GM03348 (cell line): ENCODE measurements around the gene SFI1.
"Not testable (repeated sequence)": the region's sequence is repeated elsewhere in the genome, so short reads cannot be mapped to it uniquely, and the experiment has no call there.

ENCODE experiments used
- DNase-seq: peaks from one replicate; pipeline ENCODE4 v3.0.0; 2012; ENCODE audit warnings: low spot score

SFI1 gene

DNA sequence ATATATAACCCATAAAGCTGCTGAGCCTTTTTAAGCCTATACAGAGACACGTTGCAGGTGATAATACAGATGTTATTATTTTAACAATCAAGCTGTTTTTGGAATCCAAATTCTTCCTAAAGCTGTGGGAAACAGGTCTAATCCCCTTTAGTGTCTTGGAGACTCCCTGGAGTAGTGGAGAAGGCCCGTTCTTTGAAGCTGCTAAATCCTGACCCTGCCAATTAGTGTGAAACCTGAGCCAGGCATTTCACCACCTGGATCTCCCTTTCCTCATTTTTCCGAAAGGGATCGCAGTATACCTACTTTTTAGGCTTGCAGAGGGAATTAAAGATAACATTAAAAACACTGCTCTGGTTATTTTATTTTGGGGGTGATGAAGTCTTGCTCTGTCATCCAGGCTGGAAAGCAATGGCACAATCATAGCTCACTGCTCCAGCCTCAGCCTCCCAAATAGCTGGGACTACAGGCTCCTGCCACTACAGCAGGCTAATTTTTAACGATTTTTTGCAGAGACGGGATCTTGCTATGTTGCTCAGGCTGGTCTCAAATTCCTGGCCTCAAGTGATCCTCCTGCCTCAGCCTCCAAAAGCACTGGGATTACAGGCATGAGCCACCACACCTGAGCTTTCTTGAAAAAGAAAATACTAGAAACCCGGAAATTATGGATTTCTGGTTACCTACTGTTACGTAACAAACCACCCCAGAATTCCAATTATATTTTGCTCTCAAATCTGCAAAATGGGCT is 4.9 kb upstream of the SFI1 start:
- DNase-seq, result no peak

DNA sequence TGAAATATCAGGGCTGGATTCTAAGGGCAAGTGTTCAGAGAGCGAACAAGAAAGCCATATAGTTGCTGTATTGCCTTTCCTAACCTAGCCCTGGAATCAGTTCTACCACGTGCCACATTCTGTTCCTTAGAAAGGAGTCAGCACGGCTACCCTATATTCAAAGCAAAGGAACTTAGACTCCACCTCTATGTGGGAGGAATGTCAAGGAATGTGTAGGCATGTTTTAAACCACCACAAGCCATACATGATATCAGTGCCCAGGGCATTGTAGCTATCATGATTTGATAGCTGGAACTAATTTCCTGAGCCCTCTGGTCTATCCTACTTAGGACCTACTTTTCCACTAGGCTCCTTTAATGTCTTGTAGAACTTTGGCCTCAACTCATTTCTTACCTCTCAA is 4.2 kb upstream of the SFI1 start:
- DNase-seq, result no peak

DNA sequence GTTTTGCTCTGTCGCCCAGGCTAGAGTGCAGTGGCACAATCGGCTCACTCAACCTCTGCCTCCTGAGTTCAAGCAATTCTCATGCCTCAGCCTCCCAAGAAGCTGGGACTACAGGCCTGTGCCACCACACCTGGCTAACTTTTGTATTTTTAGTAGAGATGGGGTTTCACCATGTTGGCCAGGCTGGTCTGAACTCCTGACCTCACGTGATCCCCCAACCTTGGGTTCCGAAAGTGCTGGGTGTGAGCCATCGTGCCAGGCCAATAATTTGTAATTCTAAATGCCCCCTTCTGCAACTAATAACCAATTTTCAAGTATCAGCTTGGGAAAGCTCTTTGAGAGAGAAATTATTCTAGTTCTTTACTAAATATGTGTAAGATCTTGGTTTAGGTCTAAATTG is 3.0 kb upstream of the SFI1 start:
- not testable (repeated sequence) for DNase-seq

DNA sequence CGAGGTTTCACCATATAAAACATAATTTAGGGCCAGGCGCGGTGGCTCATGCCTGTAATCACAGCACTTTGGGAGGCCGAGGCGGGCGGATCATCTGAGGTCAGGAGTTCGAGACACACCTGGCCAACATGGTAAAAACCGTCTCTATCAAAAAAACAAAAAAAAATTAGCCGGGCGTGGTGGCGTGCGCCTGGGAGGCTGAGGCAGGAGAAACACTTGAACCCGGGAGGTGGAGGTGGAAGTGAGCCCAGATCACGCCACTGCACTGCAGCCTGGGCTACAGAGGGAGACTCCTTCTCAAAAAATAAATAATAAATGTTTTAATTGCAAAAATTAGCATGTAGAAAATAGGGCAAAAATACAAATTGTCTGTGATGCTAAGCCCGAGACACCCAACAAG is 993 bp upstream of the SFI1 start:
- DNase-seq, result no peak

DNA sequence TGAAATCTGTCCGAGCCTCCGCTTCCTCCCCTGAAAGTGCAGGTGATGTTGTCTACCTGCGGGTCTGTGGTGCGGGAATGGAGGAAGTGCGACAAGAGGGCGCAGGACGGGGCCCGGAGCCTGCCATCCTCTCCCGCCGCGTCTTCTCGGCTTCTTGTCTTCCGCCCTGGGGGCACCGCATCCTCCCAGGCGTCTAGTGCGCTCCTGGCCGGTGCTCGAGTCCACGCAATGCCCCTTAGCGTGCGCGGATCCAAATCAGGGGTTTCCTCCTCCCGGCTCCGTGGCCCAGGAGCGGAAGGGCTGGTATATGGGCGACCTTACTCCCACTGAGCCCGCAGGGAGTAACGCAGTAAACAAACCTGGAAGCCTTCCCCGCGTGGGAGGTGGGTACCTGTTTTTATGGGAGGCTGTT is 405 bp downstream of the SFI1 start:
- DNase-seq, result peak; percentile 49

DNA sequence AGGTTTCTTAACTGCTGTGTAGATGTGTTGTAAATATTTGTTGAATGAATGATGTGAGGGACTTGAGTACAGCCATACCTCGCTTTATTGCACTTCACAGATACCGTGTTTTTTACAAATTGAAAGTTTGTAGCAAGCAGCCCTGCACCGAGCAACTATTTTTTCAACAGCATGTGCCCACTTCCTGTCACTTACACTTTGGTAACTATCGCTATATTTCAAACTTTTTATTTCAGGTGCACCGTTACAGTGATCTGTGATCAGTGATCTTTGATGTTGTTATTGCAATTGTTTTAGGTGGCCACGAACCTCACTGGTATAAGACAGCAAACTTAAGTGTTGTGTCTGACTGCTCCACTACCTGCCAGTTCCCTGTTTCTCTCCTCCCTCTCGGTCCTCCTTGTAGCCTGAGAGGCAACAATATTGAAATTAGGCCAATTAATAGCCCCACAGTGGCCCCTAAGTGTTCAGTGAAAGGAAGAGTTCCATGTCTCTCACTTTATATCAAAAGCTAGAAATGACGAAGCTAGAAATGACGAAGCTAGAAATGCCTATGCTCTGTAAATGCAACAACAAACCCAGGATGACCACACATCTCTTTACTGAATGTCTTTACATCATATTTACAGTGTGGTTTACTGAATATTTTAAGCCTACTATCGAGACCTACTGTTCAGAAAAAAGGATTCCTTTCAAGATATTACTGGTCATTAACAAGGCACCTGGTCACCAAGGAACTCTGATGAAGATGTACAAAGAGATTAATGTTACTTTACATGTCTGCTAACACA is 1.0 kb downstream of the SFI1 start:
- DNase-seq, result no peak

DNA sequence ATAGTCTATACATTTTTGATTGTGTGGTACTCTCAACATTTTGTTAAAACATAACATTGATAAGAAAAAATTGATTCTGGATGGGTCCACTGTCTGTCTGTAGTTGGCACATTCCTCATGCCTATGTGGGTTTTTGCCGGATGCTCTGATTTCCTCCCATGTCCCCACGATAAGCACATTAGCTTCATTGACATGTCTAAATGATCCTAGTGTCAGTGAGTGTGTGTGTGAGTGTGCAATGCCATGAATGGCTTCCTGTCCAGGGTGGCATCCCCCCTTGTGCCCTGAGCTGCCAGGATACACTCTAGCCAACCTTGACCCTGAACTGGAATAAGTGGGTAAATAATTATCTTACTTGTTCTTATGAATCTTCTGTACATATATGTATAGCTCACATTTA is 5.4 kb downstream of the SFI1 start:
- no peak for DNase-seq

DNA sequence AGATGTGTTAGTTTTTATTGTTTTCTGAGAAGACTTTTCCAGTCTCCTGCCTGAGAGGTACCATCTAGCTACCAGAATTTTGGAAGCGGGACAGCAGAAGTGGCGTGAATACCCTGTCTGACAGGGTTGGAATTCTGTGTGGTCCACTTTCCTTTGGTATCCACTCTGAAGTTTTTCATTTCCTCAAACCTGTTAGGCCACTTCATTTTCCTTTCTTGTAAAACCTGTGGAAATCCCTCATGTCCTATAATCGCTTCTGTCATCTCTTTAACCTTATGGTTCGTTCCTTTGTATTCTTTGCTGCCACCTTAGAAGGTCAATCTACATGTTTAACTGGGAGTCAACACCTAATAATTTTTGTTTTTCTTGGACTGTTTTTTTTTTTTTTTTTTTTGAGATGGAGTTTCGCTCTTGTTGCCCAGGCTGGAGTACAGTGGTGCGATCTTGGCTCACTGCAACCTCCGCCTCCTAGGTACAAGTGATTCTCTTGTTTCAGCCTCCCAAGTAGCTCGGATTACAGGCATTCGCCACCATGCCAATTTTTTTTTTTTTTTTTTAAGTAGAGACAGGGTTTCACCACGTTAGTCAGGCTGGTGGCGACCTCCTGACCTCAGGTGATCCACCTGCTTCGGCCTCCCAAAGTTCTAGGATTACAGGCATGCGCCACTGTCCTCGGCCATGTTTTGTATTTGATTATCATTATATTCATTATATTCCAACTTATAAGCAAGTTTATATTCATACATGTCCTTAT is 7.1 kb downstream of the SFI1 start:
- DNase-seq, result no peak

DNA sequence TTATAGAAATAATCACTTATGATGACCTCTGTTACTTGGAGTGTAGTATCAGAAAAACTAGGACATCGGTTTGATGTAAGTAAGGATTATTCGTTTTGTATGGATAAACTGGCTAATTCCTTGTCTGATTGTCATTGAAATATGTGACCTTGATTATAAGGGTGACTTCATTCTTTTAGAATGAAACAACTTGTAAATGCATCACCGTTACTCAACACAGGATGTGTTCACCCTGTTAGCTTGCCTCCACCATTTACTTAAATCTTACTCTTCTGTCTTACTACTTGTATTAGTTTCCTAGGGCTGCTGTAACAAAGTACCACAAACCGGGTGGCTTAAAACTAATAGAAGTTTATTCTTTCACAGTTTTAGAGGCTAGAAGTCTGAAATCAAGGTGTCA is 7.9 kb downstream of the SFI1 start:
- DNase-seq, result peak; percentile 45

DNA sequence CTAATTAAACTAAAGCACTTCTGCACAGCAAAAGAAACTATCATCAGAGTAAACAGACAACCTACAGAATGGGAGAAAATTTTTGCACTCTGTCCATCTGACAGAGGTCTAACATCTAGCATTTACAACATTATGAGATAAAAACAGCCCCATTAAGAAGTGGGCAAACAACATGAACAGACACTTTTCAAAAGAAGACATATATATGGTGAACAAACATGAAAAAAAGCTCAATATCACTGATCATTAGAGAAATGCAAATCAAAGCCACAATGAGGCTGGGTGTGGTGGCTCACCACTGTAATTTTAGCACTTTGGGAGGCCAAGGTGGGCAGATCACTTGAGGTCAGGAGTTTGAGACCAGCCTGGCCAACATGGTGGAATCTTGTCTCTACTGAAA is 11.2 kb downstream of the SFI1 start:
- not testable (repeated sequence) for DNase-seq

DNA sequence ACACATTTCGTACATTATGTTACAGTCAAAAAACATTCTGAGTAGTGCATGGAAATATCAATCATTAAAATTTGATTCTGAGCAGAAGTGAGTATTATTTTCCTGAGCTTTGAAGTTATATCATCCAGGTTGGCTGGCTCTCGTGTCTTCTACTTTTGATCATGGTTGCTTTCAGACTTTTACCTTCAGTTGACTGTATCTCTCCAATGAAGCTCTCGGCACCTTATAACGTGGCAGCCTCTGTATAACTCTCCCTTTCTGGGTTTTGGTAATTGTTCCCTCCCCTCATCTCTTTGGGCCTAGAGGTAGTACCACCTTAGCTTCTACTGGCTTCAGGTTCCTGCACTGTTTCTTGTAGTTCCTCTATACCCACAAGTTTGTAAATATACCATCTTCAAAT is 12.2 kb downstream of the SFI1 start:
- DNase-seq, result no peak

DNA sequence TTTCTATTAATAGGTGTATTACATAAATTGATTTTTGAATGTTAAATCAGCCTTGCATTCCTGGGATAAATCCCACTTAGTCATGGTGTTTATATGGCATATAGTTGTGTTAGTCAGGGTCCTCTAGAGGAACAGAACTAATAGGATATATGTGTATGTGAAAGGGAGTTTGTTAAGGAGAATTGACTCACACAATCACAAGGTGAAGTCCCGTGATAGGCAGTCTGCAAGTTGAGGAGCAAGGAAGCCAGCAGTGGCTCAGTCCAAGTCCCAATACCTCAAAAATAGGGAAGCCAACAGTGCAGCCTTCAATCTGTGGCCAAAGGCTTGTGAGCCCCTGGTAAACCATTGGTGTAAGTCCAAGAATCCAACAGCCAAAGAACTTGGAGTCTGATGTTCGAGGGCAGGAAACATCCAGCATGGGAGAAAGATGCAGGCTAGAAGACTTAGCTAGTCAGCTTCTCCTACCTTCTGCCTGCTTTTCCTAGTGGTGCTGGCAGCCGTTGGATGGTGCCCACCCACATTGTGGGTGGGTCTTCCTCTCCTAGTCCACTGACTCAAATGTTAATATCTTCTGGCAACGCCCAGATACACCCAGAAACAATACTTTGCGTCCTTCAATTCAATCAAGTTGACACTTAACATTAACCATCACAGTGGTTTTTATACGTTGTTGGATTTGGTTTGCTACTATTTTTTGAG is 12.9 kb downstream of the SFI1 start:
- no peak for DNase-seq

DNA sequence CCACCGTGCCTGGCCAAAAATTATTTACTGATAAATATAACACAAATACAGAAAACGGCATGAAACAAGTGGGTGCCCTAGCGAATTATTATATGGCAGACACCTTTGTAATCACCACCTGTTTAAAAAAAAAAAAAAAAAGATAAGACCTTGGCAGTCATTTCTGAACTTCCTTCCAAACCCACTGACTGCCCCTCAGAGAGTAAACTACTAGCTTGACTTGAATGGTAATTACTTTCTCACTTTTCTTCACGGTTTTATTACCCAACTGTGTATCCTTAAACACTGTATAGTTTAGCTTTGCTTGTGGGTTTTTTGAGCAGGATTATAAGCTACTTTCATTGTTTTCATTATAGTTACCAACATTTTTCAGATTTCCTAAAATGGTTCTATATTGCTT is 23.7 kb downstream of the SFI1 start:
- DNase-seq, result no peak

DNA sequence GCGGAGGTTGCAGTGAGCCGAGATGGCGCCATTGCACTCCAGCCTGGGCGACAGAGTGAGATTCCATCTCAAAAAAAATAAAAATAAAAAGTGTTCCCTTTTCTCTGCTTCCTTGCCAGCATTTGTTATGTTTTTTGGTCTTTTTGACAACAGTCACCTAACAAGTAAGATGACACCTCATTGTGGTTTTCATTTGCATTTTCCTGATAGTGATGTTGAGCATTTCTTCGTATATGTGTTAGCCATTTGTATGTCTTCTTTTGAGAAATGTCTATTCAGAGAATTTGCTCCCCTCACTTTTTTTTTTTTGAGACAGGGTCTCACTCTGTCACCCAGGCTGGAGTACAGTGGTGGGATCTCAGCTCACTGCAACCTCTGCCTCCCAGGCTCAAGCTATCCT is 27.8 kb downstream of the SFI1 start:
- DNase-seq, result not testable (repeated sequence)

DNA sequence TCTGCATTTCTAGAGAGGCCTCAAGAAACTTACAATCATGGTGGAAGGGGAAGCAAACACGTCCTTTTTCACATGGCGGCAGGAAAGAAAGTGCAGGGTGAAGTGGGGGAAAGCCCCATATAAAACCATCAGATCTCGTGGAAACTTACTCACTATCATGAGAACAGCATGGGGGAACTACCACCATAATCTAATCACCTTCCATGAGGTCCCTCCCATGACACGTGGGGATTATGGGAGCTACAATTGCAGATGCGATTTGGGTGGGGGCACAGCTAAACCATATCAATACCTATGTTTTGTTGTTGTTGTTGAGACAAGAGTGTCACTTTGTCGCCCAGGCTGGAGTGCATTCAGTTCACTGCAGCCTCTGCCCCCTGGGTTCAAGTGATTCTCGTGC is 29.9 kb downstream of the SFI1 start:
- no peak for DNase-seq

DNA sequence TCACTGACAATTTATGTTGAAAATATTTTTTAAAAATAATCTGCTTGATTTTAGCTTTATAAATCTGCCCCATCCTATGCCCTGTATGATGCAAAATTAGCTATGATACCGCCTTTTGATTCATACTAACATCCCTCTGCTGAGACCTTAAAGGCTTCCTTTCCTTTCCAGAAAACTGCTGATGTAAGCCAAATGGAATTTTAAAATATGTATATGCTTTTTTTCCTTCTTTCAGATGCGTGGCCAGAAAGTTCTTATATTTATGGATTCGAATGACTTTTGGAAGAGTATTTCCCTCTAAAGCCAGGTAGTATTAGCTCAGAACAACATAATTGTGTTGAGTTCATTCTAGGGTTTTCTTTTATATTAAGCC is 34.5 kb downstream of the SFI1 start:
- DNase-seq, result peak; percentile 31

DNA sequence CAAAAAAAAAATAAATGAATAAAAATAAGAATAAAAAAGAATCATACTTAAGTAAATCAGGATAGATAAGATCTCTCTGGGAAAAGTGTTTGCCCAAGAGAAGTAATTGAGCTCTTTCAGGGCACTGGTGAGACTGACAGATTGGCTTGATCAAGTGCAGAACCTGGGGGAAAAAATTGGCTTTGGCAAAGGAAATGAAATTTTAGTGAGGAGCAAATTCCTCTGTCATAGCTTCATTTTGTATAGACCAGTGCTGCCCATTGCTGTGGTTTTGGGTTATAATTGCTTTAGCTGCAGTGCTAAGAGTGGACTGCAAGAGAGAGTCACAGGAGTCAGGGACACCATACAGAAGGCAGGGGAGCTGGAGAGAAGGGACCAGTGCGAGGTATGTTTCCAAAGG is 35.7 kb downstream of the SFI1 start:
- peak; percentile 33 for DNase-seq

DNA sequence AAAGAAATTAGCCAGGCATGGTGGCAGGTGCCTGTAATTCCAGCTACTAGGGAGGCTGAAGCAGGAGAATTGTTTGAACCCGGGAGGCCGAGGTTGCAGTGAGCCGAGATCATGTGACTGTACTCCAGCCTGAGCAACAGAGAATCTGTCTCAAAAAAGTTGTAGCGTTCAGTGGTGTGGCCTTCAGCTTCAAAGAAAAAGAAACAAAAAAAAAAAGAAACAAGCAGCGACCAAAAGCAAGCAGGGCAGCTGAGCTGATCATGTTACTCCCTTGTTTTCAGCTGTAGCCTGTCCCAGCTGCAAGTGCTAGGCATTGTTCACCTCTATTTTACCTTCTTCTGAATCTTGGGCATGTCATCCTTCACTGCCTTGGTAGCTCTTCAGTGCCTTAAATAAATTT is 37.0 kb downstream of the SFI1 start:
- DNase-seq, result no peak

DNA sequence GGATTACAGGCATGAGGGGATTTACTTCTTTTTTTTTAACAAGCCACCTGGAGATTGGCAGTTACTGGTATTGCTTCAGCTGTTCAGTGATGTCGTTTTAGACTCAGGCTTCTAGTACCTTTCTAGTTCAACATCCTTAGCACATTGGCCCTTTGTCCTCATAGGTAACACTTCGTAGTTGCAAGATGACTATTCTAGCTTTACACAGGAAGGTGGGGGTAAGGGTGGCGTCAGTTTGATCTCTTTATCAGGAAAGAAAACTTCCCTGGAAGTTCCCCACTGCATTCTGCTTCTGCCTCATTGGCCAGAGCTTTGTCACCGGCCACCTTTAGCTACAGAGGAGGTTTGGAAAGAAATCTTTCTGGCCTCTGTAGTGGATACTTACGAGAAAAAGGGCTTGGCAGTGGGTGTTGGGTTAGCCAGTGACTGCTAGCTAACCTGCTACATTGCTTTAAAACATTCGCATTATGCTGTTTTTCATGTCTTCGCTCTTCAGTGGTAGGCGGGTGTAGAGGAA is 40.7 kb downstream of the SFI1 start:
- DNase-seq, result no peak

DNA sequence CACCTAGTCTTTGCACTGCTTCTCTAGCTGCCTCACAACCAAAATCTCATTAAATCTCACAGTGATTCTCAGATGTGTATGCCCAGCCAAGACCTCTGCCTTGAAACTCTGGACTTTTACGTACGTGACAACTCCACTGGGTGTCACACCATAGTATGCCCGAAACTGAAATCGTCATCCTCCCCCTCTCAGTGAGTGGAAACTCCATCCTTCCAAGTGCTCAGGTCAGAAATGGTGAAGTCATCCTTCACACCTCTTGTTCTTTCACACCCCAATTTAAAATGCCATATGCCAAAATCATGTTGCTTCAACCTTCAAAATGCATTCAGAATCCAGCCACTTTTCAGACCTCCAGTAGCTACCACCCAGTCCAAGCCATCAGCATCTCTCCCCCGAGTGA is 42.5 kb downstream of the SFI1 start:
- no peak for DNase-seq

DNA sequence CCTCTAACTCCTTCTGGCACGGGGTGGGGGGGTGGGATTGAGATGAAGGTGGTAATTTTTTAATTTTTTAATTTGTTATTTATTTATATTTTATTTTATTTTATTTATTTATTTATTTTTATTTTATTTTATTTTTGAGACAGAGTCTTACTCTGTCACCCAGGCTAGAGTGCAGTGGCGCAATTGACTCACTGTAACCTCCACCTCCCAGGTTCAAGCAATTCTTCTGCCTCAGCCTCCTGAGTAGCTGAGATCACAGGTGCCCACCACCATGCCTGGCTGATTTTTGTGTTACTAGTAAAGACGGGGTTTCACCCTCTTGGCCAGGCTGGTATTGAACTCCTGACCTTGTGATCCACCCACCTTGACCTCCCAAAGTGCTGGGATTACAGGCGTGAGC is 43.8 kb downstream of the SFI1 start:
- not testable (repeated sequence) for DNase-seq

DNA sequence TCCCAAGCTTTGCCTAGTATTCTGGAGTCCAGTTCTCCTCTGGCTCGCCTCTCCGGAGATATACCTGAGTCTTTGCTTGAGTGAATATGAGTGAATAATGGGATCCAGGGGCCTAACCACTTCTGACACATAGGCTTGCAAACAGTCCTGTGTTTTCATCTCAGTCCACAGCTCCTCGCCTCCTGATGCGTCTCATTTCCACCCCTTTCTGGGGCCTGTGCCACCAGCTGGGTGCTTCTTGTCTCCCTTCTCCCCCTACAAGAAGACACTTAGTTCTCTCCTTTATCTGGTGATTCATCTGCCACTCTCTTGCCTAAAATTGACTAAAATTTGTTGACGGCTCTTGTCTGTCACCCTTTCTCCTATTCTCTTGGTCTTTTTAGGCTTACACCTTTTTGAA is 44.6 kb downstream of the SFI1 start:
- DNase-seq, result no peak
